Measurements from ENCODE around the gene ATRN. TPM values are rescaled to one million over a fixed set of nuclear protein-coding genes. Genes with fewer than 3 reads are reported as not detected.

The ATRN gene
- total and polyA plus RNA-seq, 2 donors (not counting 3 experiments of a cell fraction or from before 2014, with no cell fraction given): 32.3 to 33.1 TPM

- no peaks in the 10 kb centered on the region for H3K9me3 ChIP-seq (replicated peaks; ENCODE audit: control insufficient read depth, insufficient read depth, low read length)
- H3K9ac ChIP-seq (replicated peaks; ENCODE audit: extremely low read depth, insufficient read depth, low read length): no peak overlapping the region
- TF ChIP-seq GATA2 (IDR thresholded peaks at IDR 0.05; ENCODE audit: insufficient read depth, insufficient read length, low read depth, low read length): no peak
- no peak for TF ChIP-seq MAX (IDR thresholded peaks at IDR 0.05; ENCODE audit: insufficient read depth, insufficient read length)
- TF ChIP-seq MYC (IDR thresholded peaks at IDR 0.05; ENCODE audit: low read depth, low read length): no peak
- TF ChIP-seq EZH2 (IDR thresholded peaks at IDR 0.05; ENCODE audit: borderline replicate concordance, low read depth, low read length, severe bottlenecking): no peak
- TF ChIP-seq POLR2A (IDR thresholded peaks at IDR 0.05; ENCODE audit: low read depth, low read length): no peak
- TF ChIP-seq JUN (IDR thresholded peaks at IDR 0.05; ENCODE audit: borderline replicate concordance, insufficient read depth, insufficient read length, low read depth): no peak
- TF ChIP-seq FOS (IDR thresholded peaks at IDR 0.05; ENCODE audit: borderline replicate concordance, insufficient read depth, low read length): no peak
- no peak for TF ChIP-seq POLR2AphosphoS5 (IDR thresholded peaks at IDR 0.05; ENCODE audit: insufficient read depth, low read depth, low read length)
- no peak for TF ChIP-seq CTCF (IDR thresholded peaks at IDR 0.05; ENCODE audit: extremely low read depth in 1 of 2, insufficient read depth in 1 of 2, low read depth in 1 of 2, low read length in 2 of 2)
- no peaks in the 10 kb centered on the region for H3K9me1 ChIP-seq (replicated peaks; ENCODE audit: control insufficient read depth, extremely low read depth, insufficient read depth, low read length)
- no peaks in the 10 kb centered on the region for H3K4me1 ChIP-seq (ENCODE audit: control insufficient read depth, extremely low read depth, insufficient read depth, low read length)
- no peaks in the 10 kb centered on the region for H3K36me3 ChIP-seq (ENCODE audit: control insufficient read depth in 2 of 2, extremely low read depth in 1 of 2, insufficient read depth in 2 of 2, low read length in 2 of 2)
- FAIRE-seq (no peak), DNase-seq (ENCODE audit: low read depth, low spot score) (no peak)
- no peaks in the 10 kb centered on the region for H4K20me1 ChIP-seq (replicated peaks; ENCODE audit: control insufficient read depth, extremely low read depth, insufficient read depth, low read length)
- CTCF ChIA-PET: interaction anchor here (0.7 to 12.6 kb wide), 9 partner anchors 11 to 388 kb away, joined by 3 to 112 read pairs (median 6); partner anchors contain the start of genes ADAM33 and ADISSP
- BruUV-seq (replicated peaks): no TSS peak
- no peak overlapping the region for H3K4me2 ChIP-seq (ENCODE audit: insufficient read depth, low read length)
- POLR2A ChIA-PET: no interaction called here
- no peaks in the 10 kb centered on the region for H3K27me3 ChIP-seq (ENCODE audit: control insufficient read depth in 2 of 2, insufficient read depth in 2 of 2, low read length in 2 of 2)
- H3K27ac ChIP-seq (ENCODE audit: insufficient read depth, low read depth, low read length): no peak overlapping the region
- dilution Hi-C loops (cut with MboI; ENCODE audit: extremely low pct_ligation_motif_present, low sequenced_read_pairs): no loop called here
- H3K4me3 ChIP-seq (replicated peaks in 1 of 3; ENCODE audit: insufficient read depth in 1 of 3, low read depth in 1 of 3, low read length in 3 of 3): no peak overlapping the region
- intact Hi-C loops (cut with micrococcal nuclease): no loop called here
- H3K79me2 ChIP-seq (ENCODE audit: control insufficient read depth, insufficient read depth, low read length): no peaks in the 10 kb centered on the region
- no peak overlapping the region for H2AFZ ChIP-seq (ENCODE audit: low read depth, low read length)
Observed at GRCh38 chr20:3697588-3698305, 226.9 kb downstream of the ATRN start.
